Epithelial cell of proximal tubule (primary cell): ENCODE data around the gene BCO2. TPM values are rescaled to one million over a fixed set of nuclear protein-coding genes. Genes with fewer than 3 reads are reported as not detected.
A peak's percentile ranks its signal among the peaks of the same experiment; 100 is the strongest.

Experiments
- DNase-seq: peaks from one replicate; pipeline ENCODE4 v3.0.0-alpha.2; 2011; ENCODE audit warnings: low read depth
- H3K4me3 ChIP-seq: 2 replicates; pipeline ENCODE4 v1.5.1; 2011; ENCODE audit warnings: low read depth, mild to moderate bottlenecking, low read length
- total RNA-seq: library from RNA; depleted of rRNA; stranded (reverse); fragments of >200 nt; gene quantifications from 2 replicates; pipeline ENCODE4 v1.2.3, GENCODE V29; 2015
- TF ChIP-seq, protein P1 (sequence below): conservative IDR thresholded peaks from 2 replicates; pipeline ENCODE4 v1.5.1; 2012; ENCODE audit warnings: low read depth, mild to moderate bottlenecking, low read length

BCO2 gene
- total RNA-seq, 1 donor from 2014 or later, result 0.52 TPM

DNA sequence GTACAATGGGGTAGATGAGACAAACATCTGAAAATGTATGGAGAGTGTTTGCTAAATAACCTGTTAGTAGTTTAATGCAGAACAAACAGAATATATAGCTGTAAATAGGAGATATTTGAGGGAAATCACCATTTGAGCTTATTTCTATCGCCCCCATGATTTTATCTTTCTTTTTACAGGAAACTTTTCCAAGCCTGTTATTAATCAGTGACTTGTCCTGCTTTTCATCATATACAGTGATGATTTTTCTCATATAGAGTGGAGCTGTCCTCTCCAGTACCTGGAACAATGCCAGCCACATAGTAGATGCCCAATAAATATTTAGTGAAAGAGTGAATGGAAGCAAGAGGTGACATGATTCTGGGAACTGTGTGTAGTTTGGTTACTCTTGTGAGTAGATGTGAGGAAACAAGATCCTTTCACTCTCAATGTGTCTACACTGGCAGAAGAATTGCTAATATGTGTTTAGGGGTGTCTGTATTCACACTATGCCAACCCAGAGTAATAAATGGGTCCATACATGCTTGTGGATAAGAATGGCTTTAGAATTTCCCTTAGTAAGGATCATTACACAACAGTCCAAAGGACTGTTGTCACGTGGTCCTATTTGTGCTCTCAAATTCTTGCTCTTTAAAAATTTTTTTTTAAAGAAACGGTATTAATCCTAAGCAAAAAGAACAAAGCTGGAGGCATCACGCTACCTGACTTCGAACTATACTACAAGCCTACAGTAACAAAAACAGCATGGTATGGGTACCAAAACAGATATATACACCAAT is 48.6 kb downstream of the BCO2 start:
- TF ChIP-seq, protein P1, sequence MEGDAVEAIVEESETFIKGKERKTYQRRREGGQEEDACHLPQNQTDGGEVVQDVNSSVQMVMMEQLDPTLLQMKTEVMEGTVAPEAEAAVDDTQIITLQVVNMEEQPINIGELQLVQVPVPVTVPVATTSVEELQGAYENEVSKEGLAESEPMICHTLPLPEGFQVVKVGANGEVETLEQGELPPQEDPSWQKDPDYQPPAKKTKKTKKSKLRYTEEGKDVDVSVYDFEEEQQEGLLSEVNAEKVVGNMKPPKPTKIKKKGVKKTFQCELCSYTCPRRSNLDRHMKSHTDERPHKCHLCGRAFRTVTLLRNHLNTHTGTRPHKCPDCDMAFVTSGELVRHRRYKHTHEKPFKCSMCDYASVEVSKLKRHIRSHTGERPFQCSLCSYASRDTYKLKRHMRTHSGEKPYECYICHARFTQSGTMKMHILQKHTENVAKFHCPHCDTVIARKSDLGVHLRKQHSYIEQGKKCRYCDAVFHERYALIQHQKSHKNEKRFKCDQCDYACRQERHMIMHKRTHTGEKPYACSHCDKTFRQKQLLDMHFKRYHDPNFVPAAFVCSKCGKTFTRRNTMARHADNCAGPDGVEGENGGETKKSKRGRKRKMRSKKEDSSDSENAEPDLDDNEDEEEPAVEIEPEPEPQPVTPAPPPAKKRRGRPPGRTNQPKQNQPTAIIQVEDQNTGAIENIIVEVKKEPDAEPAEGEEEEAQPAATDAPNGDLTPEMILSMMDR, result no peak
- DNase-seq, result no peak
- no peak overlapping the region for H3K4me3 ChIP-seq

DNA sequence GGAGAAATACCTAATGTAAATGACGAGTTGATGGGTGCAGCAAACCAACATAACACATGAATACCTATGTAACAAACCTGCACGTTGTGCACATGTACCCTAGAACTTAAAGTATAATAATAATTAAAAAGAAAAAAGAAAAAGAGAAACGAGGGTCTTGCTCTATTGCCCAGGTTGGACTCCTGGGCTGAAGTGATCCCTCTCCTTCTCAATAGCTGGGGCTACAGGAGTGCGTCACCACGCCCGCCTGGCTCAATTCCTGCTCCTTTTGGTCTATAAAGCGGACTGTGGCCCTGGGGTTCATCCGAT is 50.4 kb downstream of the BCO2 start:
- TF ChIP-seq, protein P1, result no peak
- H3K4me3 ChIP-seq, result peak overlapping the region; percentile 78
- no peak for DNase-seq

DNA sequence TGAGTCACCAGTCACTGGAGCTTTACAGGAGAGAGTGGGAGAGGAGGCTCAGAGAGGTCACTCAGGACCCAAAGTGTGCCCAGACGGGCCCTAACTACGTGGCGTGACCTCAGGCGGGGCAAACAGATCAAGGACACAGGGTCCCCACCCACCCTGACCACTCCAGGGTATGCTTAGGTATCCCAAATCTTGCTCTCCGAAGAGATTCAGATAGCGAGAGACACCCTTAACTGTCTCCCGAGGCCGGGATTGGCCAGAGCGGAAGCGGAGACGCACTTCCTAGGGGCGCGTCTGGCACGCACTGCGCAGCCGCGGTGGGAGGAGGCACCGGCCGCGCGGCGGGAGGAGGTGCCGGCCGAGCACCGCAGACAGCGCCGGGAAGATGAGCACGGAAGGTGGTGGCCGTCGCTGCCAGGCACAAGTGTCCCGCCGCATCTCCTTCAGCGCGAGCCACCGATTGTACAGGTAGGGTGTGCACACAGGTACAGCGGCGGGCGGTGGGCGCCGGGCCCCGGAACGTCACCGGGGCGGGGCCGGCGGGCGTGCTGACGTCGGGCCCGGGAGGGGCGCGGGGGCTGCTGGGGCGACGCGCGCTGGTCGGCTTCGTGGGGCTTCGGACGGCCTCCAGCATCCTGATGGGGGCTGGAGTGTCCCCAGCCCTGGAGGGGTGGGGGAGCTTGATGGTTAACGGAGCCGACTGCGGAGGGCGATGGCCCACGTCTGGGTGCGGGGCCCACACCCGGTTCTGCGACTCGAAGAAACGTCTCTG is 50.9 kb downstream of the BCO2 start, which contains the start of gene PTS:
Gene PTS, plus strand, starts transcription at position 367 of the 769 bp plus-strand sequence. Its CDS starts 16 bp downstream, at position 383.
- peak; percentile 46 for DNase-seq
- H3K4me3 ChIP-seq, result peak within 1 kb of the TSS; percentile 78
- TF ChIP-seq, protein P1, result no peak

DNA sequence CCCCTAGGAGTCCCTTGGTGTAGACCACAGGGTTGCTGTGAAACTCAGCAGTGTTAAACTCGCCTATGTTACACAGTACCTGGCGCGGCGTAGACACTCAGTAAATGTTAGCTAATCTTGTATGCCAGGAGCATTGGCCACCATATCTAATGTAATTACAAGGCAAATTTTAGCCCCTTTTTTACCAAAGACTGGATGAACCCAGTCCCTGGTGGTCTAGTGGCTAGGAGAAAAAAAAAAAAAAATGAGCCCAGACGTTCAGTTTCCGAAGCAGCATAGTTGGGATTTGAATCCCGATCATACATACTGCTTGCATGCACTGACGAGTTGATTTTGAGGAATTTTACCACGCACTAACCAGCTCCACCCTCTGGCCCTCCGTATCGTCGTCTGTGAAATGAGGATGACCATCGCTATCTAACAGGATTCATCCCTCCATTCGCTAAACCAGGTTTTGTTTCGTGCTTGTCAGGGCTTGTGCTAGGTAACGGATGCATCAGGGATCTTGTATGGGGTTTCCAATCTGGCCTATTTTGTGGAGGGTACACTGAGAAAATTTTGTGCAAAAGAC is 51.6 kb downstream of the BCO2 start:
- TF ChIP-seq, protein P1, result no peak
- DNase-seq, result no peak

DNA sequence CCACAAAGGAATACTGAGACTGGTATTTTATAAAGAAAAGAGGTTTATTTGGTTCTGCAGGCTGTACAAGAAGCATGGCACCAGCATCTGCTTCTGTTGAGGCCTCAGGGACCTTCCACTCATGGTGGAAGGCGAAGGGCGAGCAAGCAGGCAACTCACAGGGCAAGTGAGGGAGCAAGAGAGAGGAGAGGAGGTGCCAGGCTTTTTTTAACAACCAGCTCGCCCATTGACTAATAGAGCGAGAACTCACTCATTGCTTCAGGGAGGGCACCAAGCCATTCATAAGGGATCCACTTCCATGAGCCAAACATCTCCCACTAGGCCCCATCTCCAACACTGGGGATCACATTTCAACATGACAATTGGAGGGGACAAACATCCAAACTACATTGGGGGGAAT is 52.2 kb downstream of the BCO2 start:
- DNase-seq, result no peak
- peak overlapping the region; percentile 78 for H3K4me3 ChIP-seq
- TF ChIP-seq, protein P1, result no peak

More for the DNA sequence above, 51.6 kb downstream of the BCO2 start:
- H3K4me3 ChIP-seq, result peak overlapping the region; percentile 78

DNA sequence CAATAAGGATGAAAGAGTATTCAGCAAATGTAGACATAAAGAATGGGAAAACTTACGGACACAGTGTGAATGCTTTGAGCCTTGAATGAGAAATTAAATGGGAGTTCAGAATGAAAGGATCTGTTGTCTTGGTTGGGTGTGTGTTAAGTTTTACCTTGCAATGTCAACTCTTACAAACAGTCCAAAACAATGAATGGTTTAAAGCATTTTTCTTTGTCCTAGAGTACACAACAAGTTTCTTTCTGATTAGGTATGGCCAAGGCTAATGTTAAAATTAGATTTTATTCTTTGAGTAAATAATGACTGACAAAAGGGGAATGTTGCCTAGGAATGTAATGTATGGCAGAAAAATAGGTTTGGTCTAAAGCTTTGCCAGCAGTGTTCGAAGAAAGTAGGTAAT is 53.4 kb downstream of the BCO2 start:
- no peak overlapping the region for H3K4me3 ChIP-seq
- no peak for DNase-seq
- TF ChIP-seq, protein P1, result no peak
